Activated T-helper 2 cell treated with anti-CD3 and anti-CD28 coated beads, Interferon-gamma antibody, Interleukin-2, Interleukin-4, amounts not matched to agents 10 μg/mL and 5 μg/mL and 100 μg/mL, durations not matched to agents 14 hours and 24 hours and 36 hours (primary cell): ENCODE data around the gene ACTR2. TPM values are rescaled to one million over a fixed set of nuclear protein-coding genes. Genes with fewer than 3 reads are reported as not detected.

ENCODE experiments used
- total RNA-seq: library from RNA; stranded (reverse); gene quantifications from 2 replicates; pipeline ENCODE4 v1.2.3, GENCODE V29; 2022

ACTR2 gene
- total RNA-seq, 1 donor from 2014 or later = 350 TPM

Other genes starting within 250 kb of the ACTR2 start
- gene SLC1A4, start 238.4 kb upstream of the ACTR2 start, total RNA-seq = 21.0 and 22.5 TPM in 2 replicates
- gene CEP68, start 171.4 kb upstream of the ACTR2 start, total RNA-seq = 5.9 and 6.1 TPM in 2 replicates
- 88.1 and 96.6 TPM in 2 replicates for gene RAB1A, start 97.7 kb upstream of the ACTR2 start, total RNA-seq
- gene SPRED2, start 204.8 kb downstream of the ACTR2 start, total RNA-seq = 7.9 and 8.4 TPM in 2 replicates